HG03354 (cell line): Measurements from ENCODE around the gene SSTR4.
"Not testable (repeated sequence)": the region's sequence is repeated elsewhere in the genome, so short reads cannot be mapped to it uniquely, and the experiment has no call there.

Experiments
- ATAC-seq: cut with Tn5 transposase; IDR thresholded peaks from one replicate; pipeline ENCODE4 v1.9.1; 2021; ENCODE audit warnings: mild to moderate bottlenecking; ENCODE audit not compliant: unreplicated experiment, poor library complexity, severe bottlenecking

SSTR4 gene

DNA sequence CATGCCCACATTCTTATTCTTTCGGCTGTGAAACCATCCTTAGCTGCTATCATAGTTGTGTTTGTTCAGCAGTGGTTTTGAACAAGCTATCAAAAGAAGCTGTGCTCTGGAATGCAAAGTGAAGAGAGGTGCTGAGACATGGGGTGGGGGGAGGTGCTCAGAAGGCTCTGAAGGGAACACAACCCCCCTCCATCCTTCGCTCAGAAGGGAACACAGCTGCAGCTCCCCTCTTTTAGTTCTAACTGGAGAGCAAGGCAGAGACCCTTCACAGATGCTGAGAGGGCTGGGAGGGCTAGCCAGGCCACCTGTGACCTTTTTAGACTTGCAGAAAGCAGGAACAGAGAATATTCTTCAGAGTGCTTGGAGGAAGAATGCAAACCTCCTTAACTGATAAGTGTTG is 17.6 kb upstream of the SSTR4 start:
- ATAC-seq = no peak

GRCh38 chr20:23018432-23018831 is 16.7 kb upstream of the SSTR4 start:
- no peak for ATAC-seq

DNA sequence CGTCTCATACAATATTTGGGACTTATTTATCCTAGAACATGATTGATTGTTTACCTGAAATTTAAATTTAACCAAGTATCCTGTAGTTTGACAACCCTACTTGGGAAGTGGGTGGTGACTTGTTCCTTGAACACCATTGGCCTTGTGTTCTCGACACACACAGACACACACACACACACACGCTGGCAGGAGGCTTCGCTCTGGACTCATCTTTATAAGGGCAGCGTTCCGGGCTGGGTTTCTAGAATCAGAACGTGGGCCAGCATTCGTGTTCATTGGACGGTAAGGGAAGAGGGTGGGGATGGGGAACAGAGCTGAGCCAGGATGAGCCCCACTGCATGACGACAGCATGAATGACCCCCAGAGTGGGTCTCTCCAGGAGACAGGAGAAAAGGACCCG is 16.2 kb upstream of the SSTR4 start:
- no peak for ATAC-seq

DNA sequence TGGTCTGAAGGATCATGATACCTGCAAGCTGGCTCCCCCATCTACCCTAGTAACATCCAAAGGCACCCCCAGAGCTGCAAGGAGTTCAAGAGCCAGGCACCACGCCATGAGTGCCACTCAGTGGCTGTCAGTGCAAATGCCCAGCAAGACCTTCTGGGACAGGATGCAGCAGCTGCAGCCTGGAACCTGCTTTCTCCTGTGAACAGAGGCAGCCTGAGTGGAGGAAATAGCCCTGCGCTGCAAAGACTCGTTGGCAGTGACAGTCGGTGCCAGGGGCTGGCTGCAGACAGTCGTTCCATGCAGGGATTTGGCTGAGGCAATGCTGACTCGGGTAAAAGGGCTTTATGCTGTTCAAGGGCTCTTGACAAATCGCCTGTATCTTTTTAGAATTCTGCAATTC is 15.7 kb upstream of the SSTR4 start:
- ATAC-seq = no peak

DNA sequence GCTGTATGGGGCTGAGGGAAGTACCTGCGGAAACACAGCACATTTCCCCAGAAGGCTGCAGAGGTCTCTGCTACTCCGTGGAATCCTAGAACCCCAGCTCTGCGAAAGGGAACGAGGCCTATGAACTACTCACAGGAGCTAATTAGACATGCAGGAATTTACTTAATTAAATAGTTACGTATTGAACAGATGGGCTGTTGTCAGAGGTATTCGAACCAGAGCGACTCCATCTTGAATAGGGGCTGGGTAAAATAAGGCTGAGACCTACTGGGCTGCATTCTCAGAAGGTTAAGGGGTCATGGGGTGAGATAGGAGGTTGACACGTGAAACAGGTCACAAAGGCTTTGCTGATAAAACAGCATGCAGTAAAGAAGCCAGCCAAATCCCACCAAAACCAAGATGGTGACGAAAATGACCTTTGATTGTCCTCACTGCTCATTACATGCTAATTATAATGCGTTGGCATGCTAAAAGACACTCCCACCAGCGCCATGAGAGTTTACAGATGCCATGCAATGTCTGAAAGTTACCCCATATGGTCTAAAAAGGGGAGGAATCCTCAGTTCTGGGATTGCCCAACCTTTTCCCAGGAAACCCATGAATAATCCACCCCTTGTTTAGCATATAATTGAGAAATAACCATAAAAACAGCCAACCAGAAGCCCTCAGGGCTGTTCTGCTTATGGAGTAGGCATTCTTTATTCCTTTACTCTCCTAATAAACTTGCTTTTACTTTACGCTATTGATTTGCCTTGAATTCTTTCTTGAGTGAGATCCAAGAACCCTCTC is 14.7 kb upstream of the SSTR4 start:
- no peak for ATAC-seq

GRCh38 chr20:23021541-23021940 is 13.6 kb upstream of the SSTR4 start:
- no peak for ATAC-seq

GRCh38 chr20:23021951-23022350 is 13.2 kb upstream of the SSTR4 start:
- ATAC-seq = no peak

DNA sequence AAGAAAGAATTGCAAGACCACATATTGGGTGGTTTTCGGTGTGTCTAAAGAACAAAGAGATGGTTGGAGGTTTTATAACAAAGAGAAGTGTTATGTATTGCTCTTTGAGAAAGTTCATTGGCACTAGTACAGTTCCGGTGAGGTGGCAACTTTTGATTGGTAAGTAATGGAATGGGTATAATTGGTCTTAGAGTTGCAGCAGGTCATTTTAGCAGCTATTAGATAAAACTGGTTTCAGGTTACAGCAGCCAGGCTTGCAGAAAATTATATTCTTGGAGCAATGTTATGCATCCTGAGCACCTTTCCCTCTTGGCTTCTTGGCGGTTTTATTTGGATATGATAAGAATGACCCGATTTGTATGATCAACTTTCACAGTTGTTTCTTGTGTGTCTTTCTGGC is 12.3 kb upstream of the SSTR4 start:
- no peak for ATAC-seq

- ATAC-seq = no peak
Measured at GRCh38 chr20:23023621-23024177, 11.4 kb upstream of the SSTR4 start.

- ATAC-seq = no peak
Measured at GRCh38 chr20:23024701-23025100, 10.4 kb upstream of the SSTR4 start.

- ATAC-seq = not testable (repeated sequence)
Measured at GRCh38 chr20:23025503-23025902, 9.6 kb upstream of the SSTR4 start.

- no peak for ATAC-seq
Measured at GRCh38 chr20:23027721-23028120, 7.4 kb upstream of the SSTR4 start.

DNA sequence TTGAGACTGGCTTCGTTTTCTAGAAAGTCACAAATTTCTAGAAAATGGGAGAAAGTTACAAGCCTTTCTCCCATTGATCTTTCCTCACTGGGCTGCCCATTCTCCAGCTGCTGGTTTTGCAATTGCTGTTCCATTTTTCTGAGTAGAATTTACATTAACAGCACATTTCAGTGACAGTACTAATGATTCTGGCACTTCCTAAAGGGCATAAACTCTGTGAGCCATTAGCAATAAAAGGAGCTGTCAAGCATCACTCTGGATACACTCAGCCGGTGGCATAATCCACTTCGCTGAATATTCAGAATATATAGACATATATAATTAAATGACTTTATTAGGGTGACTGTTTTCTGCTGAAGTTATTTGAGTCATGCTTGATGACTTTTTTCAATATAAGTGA is 6.7 kb upstream of the SSTR4 start:
- ATAC-seq = no peak

GRCh38 chr20:23029324-23029723 is 5.8 kb upstream of the SSTR4 start:
- no peak for ATAC-seq

GRCh38 chr20:23031346-23031745 is 3.8 kb upstream of the SSTR4 start:
- ATAC-seq = no peak

DNA sequence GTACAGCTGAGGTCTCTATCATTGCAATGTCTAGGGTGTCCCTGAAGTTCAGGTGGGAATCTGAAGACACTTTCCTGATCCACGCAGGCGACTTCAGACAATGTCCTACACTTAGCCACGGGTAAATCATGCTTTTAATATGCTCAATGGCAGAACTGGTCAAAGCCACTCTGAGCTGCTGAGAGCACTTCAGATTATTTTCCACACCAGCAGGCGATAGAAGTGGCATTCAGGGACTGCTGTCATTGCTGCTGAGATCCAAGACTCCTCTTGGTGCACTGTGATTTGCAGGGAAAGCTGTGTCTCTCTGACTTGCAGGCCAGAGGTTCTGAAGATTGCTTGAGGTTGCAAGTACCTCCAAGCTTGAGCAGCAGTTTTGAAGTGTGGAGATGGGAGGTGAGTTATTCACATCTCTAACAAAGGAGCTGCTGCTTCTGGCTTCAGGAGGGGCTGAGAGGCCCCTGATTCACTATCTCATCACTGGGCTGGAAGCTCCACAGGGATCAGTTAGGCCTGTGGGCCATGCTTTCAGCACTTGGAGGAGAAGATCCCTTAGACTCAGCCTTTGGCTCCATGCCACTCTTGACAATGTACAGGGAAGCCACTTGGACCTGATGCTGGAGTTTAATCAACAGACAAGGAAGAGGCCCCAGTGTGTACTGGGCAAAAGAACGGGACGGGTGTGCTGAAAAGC is 2.9 kb upstream of the SSTR4 start:
- ATAC-seq = no peak

DNA sequence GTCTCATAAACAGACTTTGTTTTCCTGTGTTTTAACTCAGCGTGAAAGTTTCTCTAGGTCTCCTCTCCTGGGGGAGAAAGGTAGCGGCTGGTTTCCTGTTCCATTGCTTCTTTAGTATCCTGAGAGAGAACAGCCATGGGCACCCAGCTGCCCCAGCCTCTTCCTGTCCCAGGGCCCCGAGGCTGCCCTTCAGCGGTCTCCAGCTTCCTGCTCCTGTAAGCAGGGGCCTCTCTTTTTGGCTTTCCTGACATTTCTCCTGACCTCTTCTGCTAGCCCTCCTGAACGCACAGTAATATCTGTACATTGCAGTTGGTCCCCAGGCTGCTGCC is 2.4 kb upstream of the SSTR4 start:
- no peak for ATAC-seq

DNA sequence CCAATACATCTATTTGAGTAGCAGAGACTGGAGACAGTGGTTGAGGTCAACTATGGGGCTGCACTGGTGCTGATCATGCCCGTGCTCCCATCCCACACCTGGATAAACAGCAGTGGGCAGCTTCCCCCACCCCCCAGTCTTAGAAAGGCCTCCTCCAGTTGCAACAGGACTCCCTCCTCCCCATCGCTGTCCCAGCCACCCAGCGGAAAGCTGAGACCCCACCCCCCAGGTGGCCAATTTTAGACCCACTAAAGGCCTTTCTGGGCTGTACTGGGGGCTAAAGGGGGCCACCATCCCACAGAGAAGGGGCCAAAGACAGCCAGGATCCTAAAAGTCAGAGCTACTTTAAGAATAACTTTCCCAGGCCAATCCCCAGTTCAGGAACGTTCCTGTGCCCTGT is 1.2 kb upstream of the SSTR4 start:
- ATAC-seq = no peak

GRCh38 chr20:23035731-23036130 is 619 bp downstream of the SSTR4 start:
- no peak for ATAC-seq

DNA sequence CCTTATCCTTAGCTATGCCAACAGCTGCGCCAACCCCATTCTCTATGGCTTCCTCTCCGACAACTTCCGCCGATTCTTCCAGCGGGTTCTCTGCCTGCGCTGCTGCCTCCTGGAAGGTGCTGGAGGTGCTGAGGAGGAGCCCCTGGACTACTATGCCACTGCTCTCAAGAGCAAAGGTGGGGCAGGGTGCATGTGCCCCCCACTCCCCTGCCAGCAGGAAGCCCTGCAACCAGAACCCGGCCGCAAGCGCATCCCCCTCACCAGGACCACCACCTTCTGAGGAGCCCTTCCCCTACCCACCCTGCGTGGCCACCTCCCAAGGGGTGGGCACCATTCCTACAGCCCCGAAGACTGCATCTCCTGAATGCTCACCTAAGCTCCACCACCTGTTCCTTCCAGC is 1.3 kb downstream of the SSTR4 start:
- ATAC-seq = no peak

DNA sequence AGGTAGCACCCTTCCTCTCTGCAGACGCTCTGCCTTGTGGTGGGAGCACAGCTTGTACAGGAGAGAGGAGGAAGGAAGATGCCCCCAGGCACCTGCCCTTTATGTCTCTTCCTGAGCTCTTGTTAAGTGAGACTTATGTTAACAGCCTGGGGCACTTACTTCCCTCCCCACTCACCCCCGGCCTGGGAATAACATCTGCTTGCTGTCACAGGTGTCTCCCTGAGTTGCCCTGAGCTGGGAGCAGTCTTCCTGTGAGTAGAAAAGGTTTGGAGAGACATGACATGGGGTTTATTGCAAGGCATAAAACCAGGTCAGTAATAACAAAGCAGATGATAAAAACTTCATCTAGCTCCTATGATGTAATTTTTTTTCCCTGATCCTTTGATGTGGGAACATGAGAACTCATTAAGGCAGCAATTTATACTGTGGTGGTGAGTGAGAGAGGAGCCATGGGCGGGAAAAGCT is 1.9 kb downstream of the SSTR4 start:
- no peak for ATAC-seq
